Measurements from ENCODE around the gene ZNF587B.
A peak's percentile ranks its signal among the peaks of the same experiment; 100 is the strongest.
"Not testable (repeated sequence)": the region's sequence is repeated elsewhere in the genome, so short reads cannot be mapped to it uniquely, and the experiment has no call there.

ZNF587B gene

GRCh38 chr19:57869655-57870054 is 39.6 kb downstream of the ZNF587B start:
- DNase-seq (ENCODE audit: low read depth in 4 of 4, low spot score in 1 of 4): not testable (repeated sequence)

GRCh38 chr19:57870225-57870624 is 40.1 kb downstream of the ZNF587B start:
- DNase-seq (ENCODE audit: low read depth in 4 of 4, low spot score in 1 of 4): no peak

- no peak for DNase-seq (ENCODE audit: low read depth in 4 of 4, low spot score in 1 of 4)
These were observed 42.4 kb downstream of the ZNF587B start for GRCh38 chr19:57872450-57872849.

GRCh38 chr19:57873883-57874799 is 44.0 kb downstream of the ZNF587B start:
- DNase-seq (ENCODE audit: low read depth in 4 of 4, low spot score in 1 of 4): not testable (repeated sequence)

- no peak for DNase-seq (ENCODE audit: low read depth in 4 of 4, low spot score in 1 of 4)
These were observed 55.9 kb downstream of the ZNF587B start for GRCh38 chr19:57886046-57886445.

- DNase-seq (ENCODE audit: low read depth in 4 of 4, low spot score in 1 of 4): no peak
These were observed 57.3 kb downstream of the ZNF587B start for GRCh38 chr19:57887195-57887941.

GRCh38 chr19:57888107-57888559 is 58.0 kb downstream of the ZNF587B start:
- DNase-seq (ENCODE audit: low read depth in 4 of 4, low spot score in 1 of 4): no peak

GRCh38 chr19:57888560-57889231 is 58.6 kb downstream of the ZNF587B start, which contains the start of gene ZNF814:
ZNF814 (minus strand) TSS chr19:57889037; CDS start chr19:57888802, 235 bp downstream.
- peak; percentile 49 to 69 (median 66) for DNase-seq (ENCODE audit: low read depth in 4 of 4, low spot score in 1 of 4)

GRCh38 chr19:57890706-57891105 is 60.6 kb downstream of the ZNF587B start:
- not testable (repeated sequence) for DNase-seq (ENCODE audit: low read depth in 4 of 4, low spot score in 1 of 4)

Measured in stimulated activated CD4-positive, alpha-beta T cell treated with anti-CD3 and anti-CD28 coated beads, Interleukin-1b, Interleukin-23, amount 100 ng/mL, for 24 hours (primary cell).